Measurements from ENCODE around the gene PTMA. TPM values are rescaled to one million over a fixed set of nuclear protein-coding genes. Genes with fewer than 3 reads are reported as not detected.

Gene PTMA
- total and polyA plus RNA-seq, 5 donors = 231 to 480 (median 316) TPM

GRCh38 chr2:231665245-231666170, 42.8 kb upstream of the PTMA start:
- peaks cover 5% of the 10 kb centered on the region for H3K4me1 ChIP-seq (ENCODE audit: control insufficient read depth, insufficient read depth, low read length)
- peak overlapping the region; percentile 36 for H3K4me3 ChIP-seq (ENCODE audit: low read length)
- ATAC-seq (no peak), DNase-seq (no peak)
- no peaks in the 10 kb centered on the region for H3K27me3 ChIP-seq (ENCODE audit: control insufficient read depth, insufficient read depth)
- 70% methylated on average over 20 of the region's 20 CpGs for WGBS
- intact Hi-C loops (cut with DNase I) = loop anchor here in 1 of 4 donors (2.0 kb wide), 1 partner anchor 53 kb away; no protein-coding TSS in a partner anchor
- H3K9me3 ChIP-seq (ENCODE audit: control insufficient read depth, low read length) = no peaks in the 10 kb centered on the region
- H3K27ac ChIP-seq (ENCODE audit: low read length) = peak overlapping the region; percentile 89

DNA sequence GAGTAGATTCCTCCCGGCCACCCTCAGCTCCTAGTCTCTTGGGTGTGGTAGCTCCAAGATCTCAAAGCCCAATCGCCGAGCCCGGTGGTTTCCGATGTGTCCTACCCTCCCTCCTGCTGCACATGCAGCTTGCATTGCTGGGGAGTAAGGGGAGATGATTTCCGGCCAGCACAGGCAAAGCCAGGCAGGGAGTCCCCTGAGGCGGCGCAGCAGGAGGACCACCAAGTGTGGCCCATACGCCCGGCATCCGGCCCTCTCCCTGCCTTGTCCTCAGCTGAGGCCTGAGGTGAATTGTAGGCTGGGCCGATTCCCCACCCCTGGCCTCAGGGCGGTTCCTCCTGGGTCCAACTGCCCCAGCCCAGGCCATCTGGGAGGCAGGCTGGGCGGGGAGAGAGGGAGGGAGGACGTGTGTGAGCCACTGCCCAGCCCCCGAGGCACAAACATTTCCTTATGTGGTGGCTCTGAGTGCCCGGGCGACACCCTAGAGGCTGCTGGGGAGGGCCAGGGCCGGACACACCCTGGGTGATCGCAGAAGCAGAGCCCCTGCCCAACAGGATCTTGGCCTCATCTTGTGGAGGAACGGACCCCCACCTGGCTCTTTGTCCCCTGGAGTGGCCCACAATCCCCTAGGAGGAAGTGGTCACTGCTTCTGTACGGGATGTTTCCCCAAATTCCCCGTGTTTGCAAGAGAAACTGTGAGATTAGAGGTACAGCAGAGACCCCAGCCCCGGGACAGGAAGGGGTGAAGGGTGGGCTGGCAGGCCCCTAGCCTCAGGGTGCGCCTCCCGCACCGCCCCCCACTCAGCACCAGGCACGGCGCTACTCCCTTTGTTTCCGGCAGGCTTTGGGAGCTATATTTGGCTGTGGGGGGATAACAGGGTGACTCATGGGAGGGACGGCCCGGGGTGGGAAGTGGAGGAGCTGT, 41.9 kb upstream of the PTMA start:
- ATAC-seq = peak; percentile 91 to 94
- 3% methylated on average over 32 of the region's 32 CpGs for WGBS

DNA sequence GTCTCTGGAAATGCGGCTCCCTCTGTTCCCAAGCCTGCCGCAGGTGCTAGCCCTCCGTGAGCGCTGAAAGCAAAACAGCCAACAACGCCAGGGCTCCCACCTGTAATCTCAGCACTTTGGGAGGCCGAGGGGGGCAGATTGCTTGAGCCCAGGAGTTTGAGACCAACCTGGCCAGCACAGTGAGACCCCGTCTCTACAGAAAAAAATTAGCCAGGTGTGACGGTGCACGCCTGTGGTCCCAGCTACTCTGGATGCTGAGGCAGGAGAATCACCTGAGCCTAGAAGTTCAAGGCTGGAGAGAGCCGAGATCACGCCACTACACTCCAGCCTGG, 41.3 kb upstream of the PTMA start:
- intact Hi-C loops (cut with DNase I) = loop anchor here in 1 of 4 donors (2.0 kb wide), 1 partner anchor 54 kb away; no protein-coding TSS in a partner anchor
- Histone ChIP-seq H3K27ac (ENCODE audit: low read length) (peak overlapping the region; percentile 89), H3K4me3 (ENCODE audit: low read length) (peak overlapping the region; percentile 26), H3K27me3 (ENCODE audit: control insufficient read depth, insufficient read depth) (no peaks in the 10 kb centered on the region), H3K4me1 (ENCODE audit: control insufficient read depth, insufficient read depth, low read length) (peaks cover 5% of the 10 kb centered on the region), H3K9me3 (ENCODE audit: control insufficient read depth, low read length) (no peaks in the 10 kb centered on the region)
- 28% methylated on average over 11 of the region's 11 CpGs for WGBS
- ATAC-seq = no peak
- DNase-seq = no peak

More for the DNA sequence above, 41.9 kb upstream of the PTMA start:
- Histone ChIP-seq H3K27ac (ENCODE audit: low read length) (peak overlapping the region; percentile 89), H3K4me1 (ENCODE audit: control insufficient read depth, insufficient read depth, low read length) (peaks cover 5% of the 10 kb centered on the region), H3K4me3 (ENCODE audit: low read length) (peak overlapping the region; percentile 36), H3K27me3 (ENCODE audit: control insufficient read depth, insufficient read depth) (no peaks in the 10 kb centered on the region), H3K9me3 (ENCODE audit: control insufficient read depth, low read length) (no peaks in the 10 kb centered on the region)
- intact Hi-C loops (cut with DNase I) = loop anchor here in 1 of 4 donors (2.0 kb wide), 1 partner anchor 54 kb away; no protein-coding TSS in a partner anchor
- peak; percentile 96 to 98 (median 98) for DNase-seq

DNA sequence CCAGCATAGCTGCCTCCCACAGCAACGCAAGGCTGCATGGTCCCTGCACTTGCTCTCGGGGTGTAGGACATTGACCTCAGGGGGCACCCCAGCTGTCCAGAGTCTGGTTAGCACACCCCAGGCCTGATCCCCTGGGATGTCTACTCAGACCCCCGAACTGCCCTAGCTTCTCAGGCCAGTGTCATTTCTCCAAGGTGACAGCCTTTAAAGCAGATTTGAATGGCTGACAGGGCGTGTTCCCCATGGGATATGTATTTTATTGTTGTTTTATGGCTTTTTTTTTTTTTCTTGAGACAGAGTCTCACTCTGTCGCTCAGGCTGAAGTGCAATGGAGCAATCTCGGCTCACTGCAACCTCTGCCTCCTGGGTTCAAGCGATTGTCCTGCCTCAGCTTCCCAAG, 40.8 kb upstream of the PTMA start:
- DNase-seq (no peak), ATAC-seq (no peak)
- intact Hi-C loops (cut with DNase I) = loop anchor here in 1 of 4 donors (2.0 kb wide), 1 partner anchor 55 kb away; no protein-coding TSS in a partner anchor
- Histone ChIP-seq H3K4me3 (ENCODE audit: low read length) (no peak overlapping the region), H3K27me3 (ENCODE audit: control insufficient read depth, insufficient read depth) (no peaks in the 10 kb centered on the region), H3K4me1 (ENCODE audit: control insufficient read depth, insufficient read depth, low read length) (peaks cover 5% of the 10 kb centered on the region), H3K9me3 (ENCODE audit: control insufficient read depth, low read length) (no peaks in the 10 kb centered on the region), H3K27ac (ENCODE audit: low read length) (peak overlapping the region; percentile 89)
- WGBS = 65% methylated on average over 7 of the region's 7 CpGs

DNA sequence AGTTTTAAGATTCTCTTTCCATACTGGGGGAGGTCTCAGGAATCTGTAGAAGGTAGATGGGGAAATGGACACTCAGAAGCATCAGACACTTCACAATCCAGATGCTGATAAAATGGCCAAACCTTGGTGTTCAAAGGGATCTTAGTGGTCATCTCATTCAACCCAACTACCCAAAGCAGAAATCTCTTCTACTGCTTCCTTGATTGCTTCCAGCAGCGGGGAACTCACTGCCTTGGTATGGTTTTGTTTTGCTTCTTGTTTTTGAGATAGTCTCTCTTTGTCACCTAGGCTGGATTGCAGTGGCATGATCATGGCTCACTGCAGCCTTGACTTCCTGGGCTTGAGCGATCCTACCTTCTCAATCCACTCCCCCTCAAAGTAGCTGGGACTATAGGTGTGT, 39.3 kb upstream of the PTMA start:
- ATAC-seq (no peak), DNase-seq (no peak)
- intact Hi-C loops (cut with DNase I) = loop anchor here in 1 of 4 donors (2.0 kb wide), 1 partner anchor 54 kb away; no protein-coding TSS in a partner anchor
- no peak overlapping the region for H3K27ac ChIP-seq (ENCODE audit: low read length)
- H3K9me3 ChIP-seq (ENCODE audit: control insufficient read depth, low read length) = no peaks in the 10 kb centered on the region
- H3K4me1 ChIP-seq (ENCODE audit: control insufficient read depth, insufficient read depth, low read length) = peaks cover 5% of the 10 kb centered on the region
- H3K4me3 ChIP-seq (ENCODE audit: low read length) = no peak overlapping the region
- H3K27me3 ChIP-seq (ENCODE audit: control insufficient read depth, insufficient read depth) = no peaks in the 10 kb centered on the region
- WGBS = 94% methylated on average over 2 of the region's 2 CpGs

- Histone ChIP-seq H3K27ac (ENCODE audit: low read length) (peak overlapping the region; percentile 61), H3K4me3 (ENCODE audit: low read length) (no peak overlapping the region), H3K9me3 (ENCODE audit: control insufficient read depth, low read length) (no peaks in the 10 kb centered on the region), H3K4me1 (ENCODE audit: control insufficient read depth, insufficient read depth, low read length) (no peaks in the 10 kb centered on the region), H3K27me3 (ENCODE audit: control insufficient read depth, insufficient read depth) (no peaks in the 10 kb centered on the region)
- ATAC-seq (no peak), DNase-seq (peak in 1 of 3 donors; percentile 42)
- intact Hi-C loops (cut with DNase I) = loop anchor here in 2 of 4 donors (5.0 kb wide), 1 partner anchor 59 kb away; no protein-coding TSS in a partner anchor
- 69% methylated on average over 17 of the region's 17 CpGs for WGBS
These were observed 36.9 kb upstream of the PTMA start for GRCh38 chr2:231671270-231672050.

- DNase-seq (peak; percentile 65 to 80 (median 72)), ATAC-seq (peak; percentile 23 to 73)
- Histone ChIP-seq H3K27me3 (ENCODE audit: control insufficient read depth, insufficient read depth) (no peaks in the 10 kb centered on the region), H3K27ac (ENCODE audit: low read length) (peak overlapping the region; percentile 74), H3K9me3 (ENCODE audit: control insufficient read depth, low read length) (no peaks in the 10 kb centered on the region), H3K4me1 (ENCODE audit: control insufficient read depth, insufficient read depth, low read length) (no peaks in the 10 kb centered on the region), H3K4me3 (ENCODE audit: low read length) (no peak overlapping the region)
- WGBS = 39% methylated on average over 20 of the region's 20 CpGs
- intact Hi-C loops (cut with DNase I) = loop anchor here in 2 of 4 donors (5.0 kb wide), 1 partner anchor 60 kb away; no protein-coding TSS in a partner anchor
These were observed 35.5 kb upstream of the PTMA start for GRCh38 chr2:231672617-231673347.

GRCh38 chr2:231673348-231673770, 35.0 kb upstream of the PTMA start:
- no peaks in the 10 kb centered on the region for H3K27me3 ChIP-seq (ENCODE audit: control insufficient read depth, insufficient read depth)
- no peak overlapping the region for H3K4me3 ChIP-seq (ENCODE audit: low read length)
- intact Hi-C loops (cut with DNase I) = loop anchor here in 2 of 4 donors (5.0 kb wide), 1 partner anchor 61 kb away; no protein-coding TSS in a partner anchor
- 49% methylated on average over 6 of the region's 6 CpGs for WGBS
- DNase-seq = peak; percentile 79 to 87 (median 83)
- H3K4me1 ChIP-seq (ENCODE audit: control insufficient read depth, insufficient read depth, low read length) = no peaks in the 10 kb centered on the region
- peak; percentile 53 to 72 for ATAC-seq
- peak overlapping the region; percentile 74 for H3K27ac ChIP-seq (ENCODE audit: low read length)
- no peaks in the 10 kb centered on the region for H3K9me3 ChIP-seq (ENCODE audit: control insufficient read depth, low read length)

DNA sequence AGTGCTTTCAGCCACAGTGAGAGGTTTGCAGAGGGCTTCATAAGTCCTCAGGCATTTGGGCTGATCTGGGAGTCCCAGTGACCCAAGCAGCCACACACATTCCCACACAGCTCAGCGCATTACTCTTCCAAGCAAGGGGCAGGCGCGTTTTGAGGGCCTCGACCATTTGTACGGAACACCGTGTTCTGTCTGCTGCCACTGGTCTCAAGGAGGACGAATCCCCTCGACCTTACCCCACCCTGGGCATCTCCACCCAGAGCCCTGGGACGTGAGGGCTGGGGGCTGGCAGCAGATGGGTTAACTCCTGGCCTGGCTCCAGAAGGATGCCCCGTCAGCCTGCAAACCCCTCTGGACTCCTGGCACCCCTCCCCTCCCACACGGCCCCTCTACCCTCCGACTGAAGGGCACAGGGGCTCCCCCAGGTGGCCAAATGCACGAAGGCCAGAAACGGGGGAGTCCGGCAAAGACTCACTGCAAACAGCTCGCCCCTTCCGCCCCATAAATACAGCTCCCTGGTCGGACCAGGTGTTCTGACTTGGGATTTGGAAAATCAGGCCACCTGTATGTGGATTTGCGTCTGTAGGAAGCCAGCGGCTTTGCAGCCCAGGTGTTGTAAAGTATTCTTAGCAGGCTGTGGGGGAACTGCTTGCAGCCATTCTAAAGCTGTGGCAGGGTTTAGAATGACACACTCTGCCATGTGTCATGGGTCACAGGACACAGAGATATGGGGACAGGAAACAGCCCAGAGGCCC, 33.6 kb upstream of the PTMA start:
- DNase-seq (peak; percentile 72 to 91 (median 87)), ATAC-seq (peak; percentile 45 to 53)
- peak overlapping the region; percentile 32 for H3K27ac ChIP-seq (ENCODE audit: low read length)
- no peak overlapping the region for H3K4me3 ChIP-seq (ENCODE audit: low read length)
- intact Hi-C loops (cut with DNase I) = loop anchor here in 3 of 4 donors (1.0 to 5.0 kb wide), 2 partner anchors 62 kb away; no protein-coding TSS in a partner anchor
- 21% methylated on average over 20 of the region's 20 CpGs for WGBS
- no peaks in the 10 kb centered on the region for H3K27me3 ChIP-seq (ENCODE audit: control insufficient read depth, insufficient read depth)
- no peaks in the 10 kb centered on the region for H3K4me1 ChIP-seq (ENCODE audit: control insufficient read depth, insufficient read depth, low read length)
- H3K9me3 ChIP-seq (ENCODE audit: control insufficient read depth, low read length) = no peaks in the 10 kb centered on the region

Measured in right cardiac atrium (tissue), 5 donors.